PC-3 (cell line): ENCODE data around the gene CMTM5.

Source experiments
- CTCF ChIP-seq: fragments of 300-600 bp; sonication (generic); conservative IDR thresholded peaks from 2 replicates; pipeline ENCODE4 v1.5.1; 2017; ENCODE audit warnings: antibody characterized with exemption, low read depth, mild to moderate bottlenecking, low read length
- EZH2 ChIP-seq: fragments of 300-600 bp; sonication (generic); IDR thresholded peaks from one replicate; pipeline ENCODE4 v1.6.1; 2017; ENCODE audit warnings: antibody characterized with exemption, mild to moderate bottlenecking, low read length; ENCODE audit not compliant: unreplicated experiment
- EZH2phosphoT487 ChIP-seq: fragments of 300-600 bp; sonication (generic); IDR thresholded peaks from 2 replicates; pipeline ENCODE4 v1.6.1; 2018; ENCODE audit warnings: mild to moderate bottlenecking, antibody characterized with exemption, low read length, borderline replicate concordance

GRCh38 chr14:23327947-23328744 is 48.7 kb upstream of the CMTM5 start:
- TF ChIP-seq CTCF (peak; percentile 92), EZH2 (no peak), EZH2phosphoT487 (no peak)
